HG03439 (cell line): Measurements from ENCODE around the gene PTPRF.

Experiments used
- ATAC-seq: cut with Tn5 transposase; IDR thresholded peaks from one replicate; pipeline ENCODE4 v1.9.1; 2021; ENCODE audit warnings: mild to moderate bottlenecking, moderate library complexity; ENCODE audit not compliant: unreplicated experiment

Gene PTPRF

GRCh38 chr1:43512681-43513080 is 18.0 kb upstream of the PTPRF start:
- no peak for ATAC-seq

GRCh38 chr1:43513471-43514173 is 17.1 kb upstream of the PTPRF start:
- no peak for ATAC-seq

- ATAC-seq: no peak
Observed at GRCh38 chr1:43518935-43519686, 11.6 kb upstream of the PTPRF start.

DNA sequence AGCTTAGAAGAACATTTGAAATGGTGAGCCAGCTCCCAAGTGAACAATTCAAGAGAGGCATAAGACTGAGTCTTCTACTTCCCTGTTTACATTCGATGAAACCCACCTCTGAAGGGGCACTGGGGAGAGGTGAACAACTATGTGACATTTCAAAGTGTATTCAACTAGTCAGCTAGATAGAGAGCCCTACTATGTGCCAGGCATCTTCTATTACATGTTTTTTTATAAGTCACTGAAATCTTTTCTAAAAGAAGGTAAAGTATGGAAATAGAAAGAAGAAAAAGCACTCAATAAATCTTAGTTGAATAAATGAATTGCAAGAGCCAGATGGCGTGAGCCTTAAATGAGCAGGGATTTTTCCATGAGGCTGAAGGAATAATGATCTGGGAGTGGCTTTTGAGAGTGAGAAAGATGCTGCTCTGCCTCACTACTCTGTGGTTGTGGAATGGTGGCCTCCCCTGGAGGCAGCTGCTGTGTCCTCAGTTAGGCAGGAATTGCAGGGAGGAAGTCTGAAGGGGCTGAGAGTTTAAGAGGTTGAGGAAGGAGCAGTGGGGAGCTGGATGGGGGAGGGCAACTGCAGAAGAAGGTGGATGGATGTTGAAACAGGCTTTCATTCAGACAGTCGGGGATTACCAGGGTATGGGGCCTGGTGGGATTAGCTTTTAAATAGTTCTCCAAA is 10.4 kb upstream of the PTPRF start:
- ATAC-seq: no peak

DNA sequence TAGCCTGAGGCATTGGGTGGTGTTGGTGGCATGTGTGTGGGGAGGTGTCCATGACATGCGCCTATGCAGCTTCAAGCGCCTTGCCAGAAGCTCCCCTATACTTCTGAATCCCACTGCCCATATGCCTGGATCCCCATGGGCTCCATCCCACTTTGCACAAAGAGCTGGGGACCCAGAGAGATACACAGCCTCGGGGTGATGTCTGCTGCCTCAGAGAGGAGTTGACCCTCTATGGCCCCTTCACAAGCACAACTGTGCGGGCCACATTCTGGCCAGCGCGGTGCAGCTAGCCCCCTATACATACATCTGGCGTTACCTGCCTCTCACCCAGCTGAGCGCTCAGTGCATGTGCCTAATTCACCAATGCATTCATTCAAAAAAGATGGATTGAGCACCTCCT is 9.6 kb upstream of the PTPRF start:
- ATAC-seq: no peak

DNA sequence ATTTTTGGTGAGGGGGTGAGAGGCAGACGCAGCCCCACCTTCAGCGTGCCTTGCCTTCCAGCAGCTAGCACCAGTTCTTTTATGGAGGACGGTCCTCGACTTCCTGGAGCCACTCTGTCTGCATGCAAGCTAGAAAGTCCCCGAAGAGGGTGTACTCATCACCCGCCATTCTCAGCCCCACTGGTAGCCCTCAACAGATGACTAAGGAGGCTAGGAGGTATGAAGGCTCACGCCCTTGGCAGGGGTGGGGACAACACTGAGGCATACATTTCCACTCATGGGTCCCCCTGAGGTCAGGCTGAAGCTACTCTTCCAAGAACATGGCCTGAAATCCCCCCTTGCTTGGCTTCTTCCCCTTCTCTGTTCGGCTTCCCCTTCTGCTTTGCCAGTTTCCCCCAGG is 8.9 kb upstream of the PTPRF start:
- ATAC-seq: no peak

- no peak for ATAC-seq
Observed at GRCh38 chr1:43522431-43522775, 8.3 kb upstream of the PTPRF start.

DNA sequence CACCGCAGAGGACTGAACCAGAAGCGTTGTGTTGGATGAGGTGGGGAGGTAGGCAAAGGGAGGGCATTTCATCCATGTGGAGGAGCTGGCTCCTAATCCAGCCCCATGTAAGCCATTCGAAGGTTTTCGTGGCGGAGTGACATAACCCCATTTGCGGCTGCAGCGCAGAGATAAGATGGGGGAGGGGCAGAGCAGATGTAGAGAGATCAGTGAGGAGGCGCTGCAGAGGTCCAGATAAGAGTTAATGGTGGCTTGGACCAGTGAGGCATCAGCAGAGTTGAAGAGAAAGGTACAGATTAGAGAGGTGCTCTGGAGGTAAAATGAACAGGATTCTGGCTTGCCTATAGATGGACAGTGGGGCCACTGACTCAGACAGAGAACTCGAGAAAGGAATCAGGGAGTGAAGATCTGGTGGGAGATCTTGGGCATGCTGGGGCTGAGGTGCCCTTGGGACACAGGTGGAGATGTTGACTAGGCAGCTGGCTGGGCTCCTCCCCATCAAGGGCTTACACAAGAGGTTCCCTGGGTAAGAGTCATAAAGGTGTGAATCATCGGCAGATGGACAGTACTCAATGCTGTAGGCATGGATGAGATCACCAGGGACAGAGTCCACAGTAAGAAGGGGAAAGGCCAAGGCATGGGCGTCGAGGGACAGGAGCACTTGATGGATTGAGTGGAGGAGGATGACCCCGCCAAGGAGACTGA is 7.8 kb upstream of the PTPRF start:
- ATAC-seq: no peak

GRCh38 chr1:43524804-43525203 is 5.9 kb upstream of the PTPRF start:
- ATAC-seq: no peak

DNA sequence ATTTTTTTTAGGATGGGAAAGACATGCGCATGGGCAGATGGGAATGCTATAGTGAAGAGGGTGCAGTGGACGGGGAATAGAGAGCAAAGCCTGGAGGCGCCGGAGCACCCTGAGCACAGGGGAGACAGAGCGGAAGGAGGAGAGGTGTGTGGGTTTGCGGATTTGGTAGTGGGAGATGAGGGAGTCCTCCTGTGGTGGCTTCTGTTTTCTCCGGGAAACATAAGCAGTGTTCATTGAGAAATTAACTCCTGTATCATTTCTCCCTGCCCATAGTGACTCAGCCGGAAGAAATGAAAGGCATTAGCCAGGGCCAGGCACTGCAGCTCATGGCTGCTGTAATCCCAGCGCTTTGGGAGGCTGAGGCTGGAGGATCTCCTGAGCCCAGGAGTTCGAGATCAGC is 4.7 kb upstream of the PTPRF start:
- ATAC-seq: no peak

GRCh38 chr1:43527111-43527878 is 3.4 kb upstream of the PTPRF start:
- ATAC-seq: no peak

- ATAC-seq: no peak
Observed at GRCh38 chr1:43529206-43529731, 1.4 kb upstream of the PTPRF start.

DNA sequence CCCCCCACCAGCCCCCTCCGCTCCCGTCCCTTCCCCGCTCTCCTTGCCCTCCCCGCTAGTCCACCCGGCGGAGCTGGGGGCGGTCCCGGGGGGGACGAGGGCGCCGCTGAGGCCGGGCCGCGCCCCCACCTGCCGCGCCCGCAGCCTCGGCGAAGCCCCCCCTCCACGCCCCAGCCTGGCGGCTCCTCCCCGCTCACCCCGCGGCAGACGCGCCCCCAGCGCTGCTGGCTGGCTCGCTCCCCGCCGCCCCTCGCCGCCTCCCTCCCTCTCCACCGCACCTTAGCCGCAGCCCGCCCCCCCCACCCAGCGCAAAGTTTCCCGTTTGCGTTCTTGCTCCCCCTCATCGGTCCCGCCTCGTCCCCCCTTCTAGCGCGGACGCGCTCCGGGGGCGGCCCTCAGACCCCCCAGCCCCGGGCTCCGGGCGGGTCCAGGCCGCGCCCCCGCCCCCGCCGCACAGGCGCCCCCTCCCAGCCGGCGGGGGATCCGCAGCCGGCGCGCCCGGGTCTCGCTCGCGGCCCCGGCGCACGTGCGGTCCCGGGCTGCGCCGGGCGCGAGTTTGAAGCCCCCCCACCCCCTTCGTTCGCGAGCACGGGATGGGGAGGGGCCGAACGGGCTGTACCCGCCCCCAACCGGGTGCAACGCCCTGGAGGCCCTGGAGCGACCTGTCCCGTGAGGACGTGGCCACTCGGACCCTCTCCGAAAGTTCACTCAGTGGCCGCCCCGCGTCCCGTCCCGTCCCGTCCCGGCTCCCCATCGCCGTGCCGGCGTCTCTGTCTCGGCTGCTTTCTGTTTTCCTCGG is 623 bp downstream of the PTPRF start:
- ATAC-seq: no peak

DNA sequence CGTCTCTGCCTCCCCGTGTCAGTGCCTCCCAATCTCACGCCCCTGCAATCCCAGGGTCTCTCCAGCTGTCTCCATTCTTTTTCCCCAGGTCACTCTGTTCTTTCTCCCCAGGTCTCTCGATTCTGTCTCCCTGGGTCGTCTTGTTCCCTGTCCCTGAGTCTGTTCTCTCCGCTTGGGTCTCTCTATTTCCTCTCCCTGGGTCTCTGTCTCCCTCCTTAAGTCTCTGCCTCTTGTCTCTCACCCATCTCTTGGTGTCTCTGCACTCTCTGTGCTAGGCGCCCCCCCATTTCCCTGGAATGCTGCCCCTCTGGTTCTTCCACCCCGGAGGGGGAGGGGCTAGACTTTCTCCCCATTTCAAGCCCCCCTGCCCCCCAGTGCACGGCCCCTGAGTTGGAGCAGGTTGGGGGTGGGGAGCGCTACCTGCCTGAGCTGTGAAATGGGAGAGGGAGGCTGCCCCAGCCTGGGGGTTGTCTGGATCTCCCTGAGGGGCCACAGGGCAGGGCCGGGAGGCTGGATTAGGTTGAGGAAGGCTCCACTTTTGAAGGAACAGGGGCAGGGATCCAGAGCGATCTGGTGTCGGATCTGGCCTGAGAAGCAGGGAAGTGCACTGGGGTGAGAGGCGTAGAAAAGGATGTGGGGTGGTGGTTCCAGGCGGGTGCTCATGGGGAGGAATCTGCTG is 1.4 kb downstream of the PTPRF start:
- ATAC-seq: no peak

- no peak for ATAC-seq
Observed at GRCh38 chr1:43532716-43533115, 2.0 kb downstream of the PTPRF start.

DNA sequence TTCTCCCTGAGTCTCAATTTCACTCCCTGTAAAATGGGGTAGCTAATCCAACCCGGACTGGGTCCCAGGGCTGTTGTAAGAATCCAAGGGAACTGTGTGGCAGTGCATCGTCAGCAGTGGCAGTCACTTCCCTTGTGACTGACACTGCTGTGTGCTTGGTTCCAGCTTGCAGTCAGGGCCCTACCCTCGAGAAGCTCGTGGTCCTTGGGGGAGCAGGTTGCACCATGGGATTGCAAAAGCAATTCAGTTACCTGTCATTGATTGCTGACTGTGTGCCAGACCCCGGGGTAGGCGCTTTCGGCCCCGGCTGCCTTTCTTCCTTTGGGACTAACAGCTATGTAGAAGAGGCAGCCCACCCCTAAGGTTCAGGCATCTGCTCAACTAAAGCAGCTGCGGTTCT is 2.9 kb downstream of the PTPRF start:
- ATAC-seq: no peak

GRCh38 chr1:43534256-43534655 is 3.6 kb downstream of the PTPRF start:
- no peak for ATAC-seq

- ATAC-seq: no peak
Observed at GRCh38 chr1:43536196-43536863, 5.6 kb downstream of the PTPRF start.
